Esophagus squamous epithelium (tissue), 4 donors: ENCODE data around the gene BACE2.

Source experiments
- CTCF ChIP-seq, 6 experiments: fragments of 450-650 bp in 4 of 6; fragments of 200-600 bp in 2 of 6; sonication (generic) in 2 of 6; IDR thresholded peaks; one replicate each; pipeline ENCODE4 v1.5.1; 2016 to 2019; ENCODE audit warnings: antibody characterized with exemption in 6 of 6, mild to moderate bottlenecking in 4 of 6, moderate library complexity in 4 of 6
- POLR2A ChIP-seq, 4 donors: fragments of 450-650 bp; IDR thresholded peaks; one replicate each; pipeline ENCODE4 v1.6.1; 2017; ENCODE audit warnings: antibody characterized with exemption in 4 of 4, mild to moderate bottlenecking in 4 of 4, moderate library complexity in 3 of 4

- TF ChIP-seq CTCF (IDR thresholded peaks at IDR 0.05) (no peak), POLR2A (IDR thresholded peaks at IDR 0.05) (no peak)
These were observed 4.9 kb upstream of the BACE2 start for GRCh38 chr21:41163091-41163490.
